Neural crest cell (in vitro differentiated cells): ENCODE measurements around the gene BCL2L1. TPM values are rescaled to one million over a fixed set of nuclear protein-coding genes. Genes with fewer than 3 reads are reported as not detected.

Experiments used
- DNase-seq: peaks from one replicate; pipeline ENCODE4 v3.0.0; 2021; ENCODE audit warnings: low read depth, mixed read lengths, low spot score
- H3K27ac Mint-ChIP-seq: one replicate; pipeline ENCODE4 v1.8.0; 2021; ENCODE audit warnings: mild to moderate bottlenecking, mixed read lengths; ENCODE audit not compliant: unreplicated experiment
- H3K27me3 Mint-ChIP-seq: 2 replicates; pipeline ENCODE4 v1.8.0; 2021; ENCODE audit warnings: low read depth, mild to moderate bottlenecking, mixed read lengths
- H3K36me3 Mint-ChIP-seq: 2 replicates; pipeline ENCODE4 v1.8.0; 2021; ENCODE audit warnings: low read depth, mild to moderate bottlenecking, mixed read lengths
- H3K4me1 Mint-ChIP-seq: 2 replicates; pipeline ENCODE4 v1.8.0; 2021; ENCODE audit warnings: mixed read lengths
- H3K4me3 Mint-ChIP-seq: one replicate; pipeline ENCODE4 v1.8.0; 2021; ENCODE audit warnings: mild to moderate bottlenecking, mixed read lengths
- H3K9me3 Mint-ChIP-seq: 2 replicates; pipeline ENCODE4 v1.8.0; 2021; ENCODE audit warnings: mixed read lengths
- CTCF ChIP-seq: fragments of 200-600 bp; sonication (generic); conservative IDR thresholded peaks from 2 replicates; pipeline ENCODE4 v1.5.0; 2021; ENCODE audit warnings: antibody characterized with exemption, mild to moderate bottlenecking
- total RNA-seq: library from RNA; stranded (reverse); gene quantifications from 2 replicates; pipeline ENCODE4 v1.2.1, GENCODE V29; 2021

The BCL2L1 gene
- total RNA-seq, 1 donor from 2014 or later = 74.3 TPM

GRCh38 chr20:31694842-31695593 lies 27.6 kb downstream of the BCL2L1 start:
- H3K4me3 Mint-ChIP-seq = no peak overlapping the region

GRCh38 chr20:31693987-31694661 lies 28.5 kb downstream of the BCL2L1 start:
- no peak for DNase-seq
- Mint-ChIP-seq H3K36me3 (peaks cover 3% of the 10 kb centered on the region), H3K27ac (no peak overlapping the region), H3K9me3 (no peaks in the 10 kb centered on the region), H3K4me1 (peaks cover 8% of the 10 kb centered on the region), H3K4me3 (no peak overlapping the region), H3K27me3 (no peaks in the 10 kb centered on the region)
- no peak for TF ChIP-seq CTCF

More at GRCh38 chr20:31694842-31695593, 27.6 kb downstream of the BCL2L1 start:
- no peak for DNase-seq
- Mint-ChIP-seq H3K4me1 (peaks cover 8% of the 10 kb centered on the region), H3K27ac (no peak overlapping the region), H3K27me3 (no peaks in the 10 kb centered on the region), H3K9me3 (no peaks in the 10 kb centered on the region), H3K36me3 (peaks cover 3% of the 10 kb centered on the region)
- TF ChIP-seq CTCF = no peak

GRCh38 chr20:31693402-31693801 lies 29.3 kb downstream of the BCL2L1 start:
- H3K27me3 Mint-ChIP-seq = no peaks in the 10 kb centered on the region
- TF ChIP-seq CTCF = no peak
- no peaks in the 10 kb centered on the region for H3K9me3 Mint-ChIP-seq
- DNase-seq = no peak
- peaks cover 12% of the 10 kb centered on the region for H3K4me1 Mint-ChIP-seq
- no peak overlapping the region for H3K27ac Mint-ChIP-seq
- H3K36me3 Mint-ChIP-seq = peaks cover 8% of the 10 kb centered on the region
- H3K4me3 Mint-ChIP-seq = no peak overlapping the region

GRCh38 chr20:31691646-31692275 lies 30.9 kb downstream of the BCL2L1 start:
- Mint-ChIP-seq H3K9me3 (no peaks in the 10 kb centered on the region), H3K4me1 (peaks cover 12% of the 10 kb centered on the region), H3K27me3 (no peaks in the 10 kb centered on the region), H3K4me3 (no peak overlapping the region), H3K36me3 (peaks cover 13% of the 10 kb centered on the region), H3K27ac (peak overlapping the region; percentile 8)
- no peak for TF ChIP-seq CTCF
- DNase-seq = no peak

GRCh38 chr20:31690124-31690666 lies 32.5 kb downstream of the BCL2L1 start:
- no peaks in the 10 kb centered on the region for H3K27me3 Mint-ChIP-seq
- H3K27ac Mint-ChIP-seq = peak overlapping the region; percentile 10
- peaks cover 13% of the 10 kb centered on the region for H3K36me3 Mint-ChIP-seq
- no peak for DNase-seq
- TF ChIP-seq CTCF = no peak
- H3K9me3 Mint-ChIP-seq = no peaks in the 10 kb centered on the region
- H3K4me1 Mint-ChIP-seq = peaks cover 17% of the 10 kb centered on the region
- H3K4me3 Mint-ChIP-seq = no peak overlapping the region
